NCI-H2081 (cell line): ENCODE results near the gene PALD1.

Experiments used
- DNase-seq, 2 experiments: peaks; one replicate each; lab custom pipeline; 2025; lab: John Stamatoyannopoulos, UW

Gene PALD1

DNA sequence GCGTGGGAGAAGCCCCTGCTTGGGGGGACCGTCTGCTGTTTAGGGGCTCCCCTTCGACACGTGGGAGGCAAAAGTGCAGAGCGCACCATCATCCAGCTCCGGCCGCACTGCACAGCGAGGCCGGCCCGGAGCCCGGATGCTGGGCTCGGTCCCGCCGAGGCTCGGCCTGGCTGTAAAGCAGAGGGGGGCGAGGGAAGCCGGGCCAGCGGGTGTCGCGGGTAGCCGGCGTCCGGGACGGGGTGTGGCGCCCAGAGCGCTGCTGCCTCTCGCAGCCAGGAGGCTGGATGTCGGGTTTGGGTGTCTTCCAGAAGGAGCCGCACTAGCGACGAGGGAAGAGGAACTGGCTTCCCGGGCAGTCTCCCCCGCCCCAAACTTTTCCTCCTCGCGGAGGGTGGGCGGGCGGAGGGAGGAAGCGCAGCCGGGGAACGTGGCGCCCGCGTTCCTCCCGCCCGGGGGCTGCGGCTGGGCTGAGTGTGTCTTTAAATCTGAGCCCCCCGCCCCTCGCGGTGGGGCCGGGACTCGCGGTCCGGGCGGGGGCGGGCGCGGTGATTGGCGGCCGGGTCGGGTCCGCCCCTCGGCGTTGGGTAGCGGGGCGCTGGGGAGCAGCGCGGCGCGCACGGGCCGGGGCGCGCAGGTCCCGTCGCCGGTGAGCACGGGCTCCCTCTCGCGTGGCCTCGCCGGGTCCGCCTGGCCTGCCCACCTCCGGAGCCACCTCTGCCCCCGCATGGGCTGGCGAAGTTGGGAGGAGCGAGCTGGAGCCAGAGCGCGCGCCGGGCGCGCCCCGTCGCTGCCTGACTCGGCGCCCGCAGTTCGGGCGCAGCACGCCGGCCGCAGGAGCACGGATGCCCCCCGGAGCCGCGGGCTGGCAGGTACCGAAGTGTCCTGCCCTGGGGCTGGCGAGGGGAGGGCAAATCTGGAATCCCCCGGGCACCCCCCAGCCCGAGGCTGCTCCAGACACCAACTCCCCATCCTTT is at the start of gene PALD1:
TSS of gene PALD1 (plus strand) at position 577 of the 974 bp plus-strand sequence. CDS start 47,185 bp downstream, outside the sequence.
- DNase-seq, result peak in 1 of 2 experiments; percentile 27

DNA sequence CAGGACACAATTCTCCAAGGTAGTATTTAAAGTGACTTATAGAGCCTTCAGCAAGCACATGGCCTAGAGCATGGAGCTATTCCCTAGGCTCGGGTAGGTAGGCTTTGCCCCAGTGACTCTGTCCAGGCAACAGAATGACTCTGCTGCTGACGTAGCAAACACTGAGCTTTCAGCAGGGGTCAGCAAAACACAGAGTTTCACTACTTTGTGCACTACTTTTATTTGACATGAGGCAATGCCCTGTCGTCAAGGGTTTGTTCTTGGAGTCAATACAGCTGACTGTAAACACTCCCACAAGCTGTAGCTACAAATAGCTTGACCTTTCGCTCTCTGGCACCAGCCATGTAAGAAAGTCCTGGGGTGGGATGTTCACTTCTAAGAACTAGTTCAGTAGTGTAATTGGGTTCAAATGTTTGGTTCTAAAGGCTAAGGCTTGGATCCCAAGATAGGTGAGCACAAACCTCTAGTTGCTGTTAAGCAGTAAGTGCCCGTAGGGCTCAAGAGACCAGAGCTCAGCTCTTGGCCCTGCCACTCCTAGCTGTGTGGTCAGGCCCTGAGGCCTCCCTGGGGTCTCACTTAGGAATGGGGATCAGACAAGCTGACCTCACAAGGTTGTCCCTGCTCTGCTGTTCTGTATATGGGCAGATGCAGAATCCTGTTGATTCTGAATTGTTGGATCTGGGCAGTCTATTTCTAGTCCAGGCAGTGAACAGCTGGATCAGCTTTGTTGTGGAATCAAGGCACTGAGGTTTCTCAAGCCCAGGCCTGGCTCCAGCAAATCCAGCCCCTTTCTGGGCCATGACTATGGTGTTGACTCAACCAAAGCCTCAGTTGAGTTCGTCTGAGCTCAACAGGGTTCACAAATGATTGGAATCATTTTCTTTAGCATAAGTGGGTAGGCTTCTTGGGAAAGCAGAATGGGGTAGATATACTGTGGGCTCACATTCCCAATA is 47.8 kb upstream of the PALD1 start:
- DNase-seq, result no peak

DNA sequence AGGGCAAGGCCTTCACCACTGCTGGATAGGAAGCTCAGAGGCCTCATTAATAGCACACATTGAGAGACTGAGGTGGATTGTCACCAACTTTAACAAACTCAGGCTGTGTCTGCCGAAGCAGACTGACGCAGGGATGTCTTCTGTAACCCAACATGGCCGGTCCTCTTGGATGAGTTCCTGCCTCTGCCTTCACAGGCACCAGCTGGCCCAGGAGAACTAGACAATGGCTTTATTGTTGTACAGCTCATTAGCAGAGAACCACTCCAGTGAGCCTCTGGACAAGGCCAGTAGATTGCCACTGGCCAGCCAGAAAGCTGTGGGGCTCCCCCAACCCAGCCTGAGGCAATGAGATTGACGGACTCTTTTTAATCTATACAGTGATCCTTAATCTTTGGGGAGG is 46.5 kb upstream of the PALD1 start:
- DNase-seq, result no peak

DNA sequence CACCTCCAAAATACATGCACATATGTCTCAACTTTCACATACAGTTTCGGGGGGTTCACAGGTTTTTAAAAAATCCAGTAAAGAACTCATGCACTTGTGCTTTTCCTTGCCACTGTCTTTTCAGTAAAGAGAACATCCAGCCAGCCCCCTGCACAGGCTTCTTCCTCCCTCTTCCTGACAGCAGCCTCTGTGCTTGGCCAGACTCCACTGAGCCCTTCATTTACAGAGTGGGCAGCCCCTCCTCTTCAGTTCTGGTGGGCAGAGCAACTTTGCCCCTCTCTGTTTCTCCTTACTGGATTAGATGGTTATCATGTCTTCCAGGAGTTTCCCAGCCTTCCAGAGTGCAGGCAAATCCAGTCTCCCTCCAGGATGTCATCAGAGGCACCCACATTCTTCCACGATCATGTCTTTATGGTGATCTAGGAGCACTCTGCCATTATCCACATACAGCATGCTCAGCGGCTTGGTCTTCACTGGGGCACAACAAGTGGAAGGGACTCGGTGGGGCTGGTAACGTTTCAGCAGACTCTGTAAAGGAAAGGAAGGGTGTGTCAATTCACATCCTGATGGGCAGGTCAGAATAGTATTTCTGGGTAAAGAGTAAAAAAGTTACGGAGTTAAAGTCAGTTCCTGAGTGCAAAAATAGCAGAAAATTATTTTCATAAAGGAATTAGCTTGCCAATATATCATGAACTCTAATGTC is 45.9 kb upstream of the PALD1 start:
- no peak for DNase-seq

DNA sequence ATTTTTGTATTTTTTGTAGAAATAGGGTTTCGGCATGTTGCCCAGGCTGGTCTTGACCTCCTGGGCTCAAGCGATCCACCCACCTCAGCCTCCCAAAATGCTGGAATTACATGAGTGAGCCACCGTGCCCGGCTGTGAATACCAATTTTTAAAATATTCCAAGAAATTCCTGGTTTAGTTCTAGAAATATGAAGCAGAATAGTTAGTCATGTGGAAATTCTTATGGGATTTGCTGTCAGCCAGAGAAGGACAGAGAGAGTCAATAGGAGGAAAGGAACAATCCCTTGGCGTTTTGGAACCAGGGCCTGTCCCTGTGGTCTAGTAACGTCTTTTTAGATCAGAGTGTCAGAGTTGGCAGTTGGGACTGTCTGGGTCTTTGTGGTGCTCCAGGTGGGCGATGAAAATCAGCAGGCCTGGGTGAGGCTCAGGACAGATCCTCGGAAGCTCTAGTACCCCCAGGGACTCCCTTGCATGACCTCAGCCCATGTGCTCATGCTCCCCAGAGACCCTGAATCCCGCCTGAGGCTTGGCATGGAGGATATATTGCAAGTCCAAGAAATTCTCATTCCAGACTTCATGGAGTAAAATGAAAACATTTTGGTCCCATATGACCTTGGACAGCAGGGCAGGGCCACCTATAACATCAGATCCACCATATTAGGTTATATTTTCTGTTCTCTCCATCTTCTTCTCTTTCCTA is 44.8 kb upstream of the PALD1 start:
- DNase-seq, result no peak

DNA sequence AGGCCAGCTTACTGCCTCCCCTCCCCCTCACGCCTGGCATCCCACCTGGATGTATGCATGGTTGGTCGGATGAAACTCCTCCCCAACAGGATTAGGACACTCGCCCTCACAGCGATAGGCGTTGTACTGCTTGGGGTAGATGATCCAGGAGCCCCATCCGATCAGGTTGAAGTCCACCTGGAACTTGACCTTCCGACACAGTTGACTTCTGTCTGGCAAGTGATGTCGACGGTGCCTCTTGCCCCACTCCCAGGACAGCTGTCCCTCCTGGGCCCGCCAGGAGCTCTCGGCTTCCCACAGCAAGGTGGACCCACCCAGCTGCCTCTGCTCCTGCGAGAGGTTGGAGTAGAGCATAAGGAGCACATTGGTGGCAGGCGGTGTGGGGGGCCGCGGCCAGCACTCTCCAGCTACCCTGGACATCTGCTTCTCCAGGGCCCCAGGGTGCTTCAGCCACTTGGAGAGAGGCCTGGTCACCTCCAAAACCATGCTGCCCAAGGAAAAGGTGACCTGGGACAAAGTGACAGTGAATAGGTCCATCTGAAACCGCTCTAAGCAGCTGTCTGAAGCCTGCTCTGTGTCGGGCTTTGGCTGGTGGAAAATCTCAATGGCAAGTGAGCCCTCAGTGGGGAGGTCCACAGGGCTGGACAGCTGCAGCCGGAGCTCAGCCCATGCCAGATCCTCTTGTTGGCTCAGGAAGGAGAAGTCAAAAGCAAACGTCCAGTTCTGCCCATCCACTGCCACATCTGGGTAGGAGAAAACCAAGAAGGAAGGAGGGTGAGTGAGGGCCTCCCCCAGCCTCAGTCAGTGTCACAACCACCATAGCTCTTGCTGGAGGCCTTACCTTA is 43.1 kb upstream of the PALD1 start:
- DNase-seq, result no peak

DNA sequence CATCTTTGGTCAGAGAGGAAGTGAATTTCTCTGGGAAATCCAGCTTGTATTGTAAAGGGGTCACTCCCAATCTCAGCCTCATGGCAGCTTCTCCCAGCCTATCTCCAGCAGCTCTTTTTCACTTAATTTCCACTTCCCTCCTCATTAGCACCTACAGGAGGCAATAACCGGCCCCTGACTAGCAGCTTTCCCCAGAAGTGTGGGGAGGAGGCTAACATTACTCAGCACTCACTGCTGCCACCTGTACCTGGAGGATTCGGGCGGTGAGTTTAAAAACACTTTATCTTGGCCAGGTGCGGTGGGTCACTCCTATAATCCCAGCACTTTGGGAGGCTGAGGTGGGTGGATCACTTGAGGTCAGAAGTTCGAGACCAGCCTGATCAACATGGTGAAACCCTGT is 40.8 kb upstream of the PALD1 start:
- DNase-seq, result no peak

DNA sequence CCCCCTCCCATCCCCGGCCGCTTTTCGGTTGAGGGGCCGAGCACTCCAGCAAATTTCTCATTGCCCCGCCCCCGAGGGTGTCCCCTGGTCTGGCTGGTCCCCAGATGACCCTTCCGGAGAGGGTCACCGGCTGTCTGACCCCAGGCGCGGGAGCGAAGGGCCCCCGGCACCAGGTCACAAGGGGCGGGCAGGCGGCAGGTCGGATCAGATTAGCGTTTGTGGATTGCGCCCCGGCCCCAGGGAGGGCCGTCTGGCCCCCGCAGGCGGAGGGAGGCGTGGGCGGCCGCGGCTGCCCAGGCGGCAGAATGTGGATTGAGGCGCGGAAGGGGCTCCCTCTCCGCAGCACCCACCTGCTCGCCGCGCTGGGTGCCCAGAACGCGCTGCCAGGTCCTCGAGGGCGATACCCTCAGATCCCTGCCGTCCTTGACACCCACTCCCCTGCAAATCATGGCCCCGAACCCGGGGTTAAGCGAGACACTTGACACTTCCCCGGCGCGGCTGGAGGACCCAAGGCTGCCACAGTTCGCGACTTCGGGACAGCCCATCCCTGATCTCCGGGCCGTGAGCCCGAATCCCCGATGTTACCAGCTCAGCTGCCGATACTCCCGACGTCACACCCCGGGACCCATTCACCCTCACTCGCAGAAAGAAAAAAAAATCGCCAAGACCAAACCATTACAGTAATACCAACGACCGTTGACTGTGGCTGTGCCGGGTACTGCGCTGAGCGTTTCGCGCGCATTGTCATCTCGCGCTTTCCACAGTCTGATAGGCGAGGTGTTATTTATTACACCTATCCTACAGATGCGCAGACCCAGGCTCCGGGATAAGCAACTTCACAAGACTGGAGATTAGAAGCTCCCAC is 38.0 kb upstream of the PALD1 start:
- DNase-seq, result no peak

DNA sequence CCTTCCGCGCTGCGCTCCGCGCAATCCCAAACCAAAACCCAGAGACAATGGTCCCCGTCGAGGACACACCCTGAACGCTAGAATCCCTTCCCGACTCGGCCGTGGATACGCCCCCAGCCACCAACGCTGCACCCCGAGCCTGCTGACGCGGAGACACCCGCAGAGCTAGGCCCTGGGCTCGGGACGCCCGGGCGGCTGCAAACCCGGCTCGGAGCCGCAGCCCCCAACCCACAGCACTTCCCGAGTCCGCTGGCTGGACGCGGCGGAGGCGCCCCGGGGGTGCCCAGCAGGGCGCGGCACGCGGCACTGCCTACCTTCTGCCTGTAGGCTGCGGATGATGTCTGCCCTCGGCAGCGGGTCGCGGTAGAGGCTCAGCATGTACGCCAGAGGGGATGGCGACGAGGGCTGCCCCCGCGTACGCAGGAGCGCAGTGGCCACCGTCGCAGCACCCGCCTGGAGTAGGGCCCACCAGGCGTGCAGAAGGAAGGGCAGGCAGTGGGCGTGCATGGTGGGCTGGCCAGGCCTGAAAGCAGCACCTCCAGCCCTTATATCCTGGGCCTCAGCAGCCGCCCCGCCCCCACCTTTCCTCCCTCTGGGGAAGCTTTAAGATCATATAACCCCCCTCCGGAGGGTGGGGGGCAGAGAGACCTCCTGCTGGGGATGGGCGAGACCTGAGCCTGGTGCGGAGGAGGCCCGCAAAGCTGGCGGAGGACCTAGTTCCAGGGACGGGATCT is 37.2 kb upstream of the PALD1 start, which contains the start of gene NODAL:
TSS of gene NODAL (minus strand) at position 521 of the 734 bp plus-strand sequence. CDS start at position 507, 14 bp downstream.
- DNase-seq, result no peak

DNA sequence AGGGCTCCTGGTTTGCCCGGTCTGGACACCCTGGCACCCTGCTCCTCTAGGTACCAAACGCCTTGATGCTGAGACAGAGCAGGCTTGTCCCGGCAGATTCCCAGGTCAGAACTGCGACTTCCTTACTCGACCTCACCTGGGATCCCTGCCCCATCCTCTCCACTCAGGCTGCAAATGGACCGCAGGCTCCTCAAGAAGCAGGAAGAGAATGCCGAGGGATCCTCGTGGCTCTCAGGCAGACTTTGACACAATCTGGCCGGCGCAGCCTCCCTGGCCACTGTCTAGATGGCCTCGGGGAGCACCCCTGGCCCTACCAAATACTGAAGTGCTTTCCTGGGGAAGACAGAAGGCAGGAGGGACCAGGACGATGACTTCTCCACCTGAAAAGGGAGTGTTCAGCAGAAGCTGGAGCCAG is 36.7 kb upstream of the PALD1 start:
- DNase-seq, result no peak

DNA sequence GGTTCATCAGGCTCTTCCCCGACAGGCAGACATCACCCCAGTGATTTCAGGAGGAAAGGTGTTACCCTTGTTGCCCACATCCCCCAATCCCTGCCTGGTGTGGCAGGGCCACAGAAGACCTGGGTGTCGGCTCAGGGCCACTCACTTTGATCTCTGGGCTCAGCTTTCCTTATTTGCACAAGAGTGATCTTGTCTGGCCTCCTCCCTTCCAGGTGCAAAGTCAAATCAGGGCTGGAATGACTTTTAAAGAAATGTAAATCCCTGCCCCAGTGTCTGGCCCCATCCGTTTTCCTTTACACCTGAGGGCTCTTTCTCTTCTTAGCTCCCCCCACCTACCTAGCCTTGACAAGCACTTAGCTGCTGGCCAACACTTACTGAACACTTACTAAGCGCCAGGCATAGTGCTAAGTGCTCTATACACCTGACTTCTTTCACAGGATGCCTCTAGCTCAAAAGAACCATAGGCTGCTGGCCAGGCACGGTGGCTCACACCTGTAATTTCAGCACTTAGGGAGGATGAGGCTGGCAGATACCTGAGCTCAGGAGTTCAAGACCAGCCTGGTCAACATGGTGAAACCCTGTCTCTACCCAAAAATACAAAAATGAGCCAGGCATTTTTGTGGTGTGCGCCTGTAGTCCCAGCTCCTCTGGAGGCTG is 36.1 kb upstream of the PALD1 start:
- DNase-seq, result no peak

DNA sequence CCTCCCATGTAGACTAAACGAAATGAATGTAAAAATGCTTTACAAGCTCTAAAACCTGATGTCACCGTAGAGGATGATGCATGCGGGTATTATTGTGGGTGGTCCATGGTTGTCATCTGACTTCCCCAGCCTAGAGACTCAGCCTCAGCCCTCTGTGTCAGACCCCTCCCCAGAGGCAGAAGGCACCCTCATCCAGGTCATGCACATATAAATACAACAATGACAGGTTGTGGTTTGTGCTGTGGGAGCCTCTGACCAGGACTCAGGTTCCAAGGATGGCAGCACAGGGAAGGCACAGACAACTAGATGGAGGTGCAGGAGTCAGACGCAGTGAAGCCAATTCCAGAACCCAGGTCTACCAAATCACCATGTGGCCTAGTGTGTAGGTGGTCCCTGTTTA is 33.8 kb upstream of the PALD1 start:
- no peak for DNase-seq

DNA sequence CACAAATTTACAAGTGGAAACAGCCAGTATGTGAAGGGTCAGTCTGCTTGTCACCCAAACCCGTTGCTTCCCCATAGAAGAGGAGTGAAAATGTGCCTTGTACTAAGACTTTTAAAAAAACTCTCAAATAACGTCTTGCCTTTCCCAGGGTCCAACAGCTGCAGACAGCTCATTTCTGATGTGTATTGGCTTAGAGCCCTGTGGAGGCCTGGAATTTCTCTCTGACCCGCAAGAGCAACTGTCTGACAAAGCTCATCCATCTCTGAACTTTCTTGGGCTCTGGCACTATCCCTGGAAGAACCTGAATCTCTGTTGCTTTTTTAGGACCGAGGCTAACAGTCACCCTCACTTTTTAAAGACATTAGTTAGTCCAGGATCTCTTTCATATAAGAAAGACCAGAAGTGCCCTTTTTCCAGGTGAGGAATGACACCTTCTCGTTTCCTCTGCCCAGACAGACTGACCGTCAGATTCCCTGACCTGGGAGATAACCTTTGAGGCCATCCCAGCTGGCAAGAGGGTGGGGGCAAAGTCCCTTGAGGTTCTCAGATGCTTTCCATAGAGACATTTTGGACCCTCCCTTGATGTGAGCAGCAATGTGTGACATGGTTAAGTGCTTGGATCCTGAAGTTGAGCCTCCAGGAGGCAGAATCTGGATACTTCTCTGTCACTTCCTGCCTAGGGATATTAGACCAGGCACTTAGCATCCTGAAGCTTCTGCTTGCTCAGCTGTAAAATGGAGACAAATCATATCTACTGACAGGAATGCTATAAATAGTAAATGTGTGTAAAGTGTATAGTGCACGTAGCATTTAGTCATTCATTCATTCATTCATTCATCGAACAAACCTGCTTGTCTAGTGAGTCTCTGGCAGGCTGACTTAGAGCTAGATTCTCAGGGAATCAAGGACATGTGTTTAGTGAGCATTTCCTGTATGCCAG is 32.6 kb upstream of the PALD1 start:
- DNase-seq, result no peak

DNA sequence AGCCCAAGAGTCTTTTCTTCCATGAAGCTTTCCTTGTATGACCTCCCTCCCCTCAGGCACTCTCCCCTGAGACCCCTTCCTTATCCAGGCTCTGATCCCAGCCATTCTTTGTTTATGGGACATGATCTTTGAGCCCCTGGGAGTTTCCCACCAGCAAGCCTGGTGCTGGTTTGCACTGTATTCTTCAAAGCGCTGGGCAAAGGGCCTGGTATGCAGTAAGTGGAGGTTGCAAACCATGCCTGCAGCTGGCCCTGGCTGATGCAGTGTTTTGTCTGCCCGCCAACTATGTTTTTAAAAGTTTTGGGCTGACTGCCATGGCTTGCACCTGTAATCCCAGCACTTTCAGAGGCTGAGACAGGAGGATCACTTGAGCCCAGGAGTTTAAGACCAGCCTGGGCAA is 30.3 kb upstream of the PALD1 start:
- DNase-seq, result no peak

DNA sequence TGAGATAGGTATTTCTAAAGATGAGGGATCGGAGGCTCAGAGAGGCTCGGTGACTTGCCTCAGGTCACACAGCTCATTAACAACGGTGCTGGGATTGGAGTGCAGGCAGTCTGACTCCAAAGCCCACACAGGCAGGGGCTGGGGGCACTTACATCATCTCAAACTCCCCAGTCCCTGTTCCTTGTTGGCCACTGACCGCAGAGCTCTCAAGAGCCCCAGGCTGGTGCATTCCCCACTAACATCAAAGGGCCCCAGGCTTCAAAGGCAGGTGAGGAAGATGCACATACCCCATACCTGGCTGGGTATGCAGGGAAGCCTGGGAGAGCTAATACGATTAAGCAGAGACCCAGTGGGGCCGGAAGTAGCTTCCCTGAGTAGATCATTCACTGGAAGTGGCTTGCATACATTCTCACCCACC is 23.3 kb upstream of the PALD1 start:
- DNase-seq, result no peak

DNA sequence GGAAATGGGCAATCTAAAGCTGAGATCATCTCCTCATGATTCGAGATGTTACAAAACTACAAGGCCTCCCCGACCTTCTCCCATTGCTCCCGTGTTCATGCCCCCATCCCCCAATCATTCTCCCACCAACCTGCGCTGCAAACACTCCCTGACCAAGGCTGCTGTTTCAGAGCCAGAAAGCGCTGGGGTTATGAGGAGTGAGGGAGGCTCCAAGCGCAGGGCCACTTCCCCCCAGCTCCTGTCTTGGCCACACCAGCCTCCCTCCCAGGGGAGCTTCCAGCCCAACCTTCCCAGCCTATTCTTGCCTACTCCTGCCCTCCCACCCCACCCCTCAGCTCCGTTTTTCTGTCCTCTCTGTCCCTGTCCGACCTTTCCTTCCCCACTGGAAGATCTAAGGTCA is 22.4 kb upstream of the PALD1 start:
- no peak for DNase-seq

DNA sequence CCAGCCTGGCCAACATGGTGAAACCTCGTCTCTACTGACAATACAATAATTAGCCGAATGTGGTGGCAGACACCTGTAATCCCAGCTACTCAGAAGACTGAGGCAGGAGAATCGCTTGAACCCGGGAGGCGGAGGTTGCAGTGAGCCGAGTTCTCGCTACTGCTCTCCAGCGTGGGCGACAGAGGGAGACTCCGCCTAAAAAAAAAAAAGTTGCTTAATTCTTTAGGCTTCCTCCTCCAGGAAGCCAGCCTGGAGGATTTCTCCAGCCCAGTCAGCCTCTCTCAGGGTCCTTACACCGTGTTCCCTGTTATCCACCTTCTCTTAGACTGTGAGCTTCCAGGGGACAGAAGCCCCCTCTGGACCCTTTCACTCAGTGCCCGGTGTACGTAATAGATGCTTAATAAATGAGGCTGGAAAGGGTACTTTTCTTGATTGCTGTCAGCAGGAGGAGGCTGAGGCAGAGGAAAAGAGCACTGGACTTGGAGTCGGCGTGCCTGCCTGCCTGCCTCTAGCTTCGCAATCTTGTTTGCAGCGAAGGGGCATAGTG is 20.7 kb upstream of the PALD1 start:
- no peak for DNase-seq
